HG03378 (cell line): ENCODE measurements around the gene ZNF541.
A peak's percentile ranks its signal among the peaks of the same experiment; 100 is the strongest.

ENCODE experiments used
- ATAC-seq: cut with Tn5 transposase; IDR thresholded peaks from one replicate; pipeline ENCODE4 v1.9.1; 2021; ENCODE audit warnings: mild to moderate bottlenecking, moderate library complexity; ENCODE audit not compliant: unreplicated experiment

ZNF541 gene, protein sequence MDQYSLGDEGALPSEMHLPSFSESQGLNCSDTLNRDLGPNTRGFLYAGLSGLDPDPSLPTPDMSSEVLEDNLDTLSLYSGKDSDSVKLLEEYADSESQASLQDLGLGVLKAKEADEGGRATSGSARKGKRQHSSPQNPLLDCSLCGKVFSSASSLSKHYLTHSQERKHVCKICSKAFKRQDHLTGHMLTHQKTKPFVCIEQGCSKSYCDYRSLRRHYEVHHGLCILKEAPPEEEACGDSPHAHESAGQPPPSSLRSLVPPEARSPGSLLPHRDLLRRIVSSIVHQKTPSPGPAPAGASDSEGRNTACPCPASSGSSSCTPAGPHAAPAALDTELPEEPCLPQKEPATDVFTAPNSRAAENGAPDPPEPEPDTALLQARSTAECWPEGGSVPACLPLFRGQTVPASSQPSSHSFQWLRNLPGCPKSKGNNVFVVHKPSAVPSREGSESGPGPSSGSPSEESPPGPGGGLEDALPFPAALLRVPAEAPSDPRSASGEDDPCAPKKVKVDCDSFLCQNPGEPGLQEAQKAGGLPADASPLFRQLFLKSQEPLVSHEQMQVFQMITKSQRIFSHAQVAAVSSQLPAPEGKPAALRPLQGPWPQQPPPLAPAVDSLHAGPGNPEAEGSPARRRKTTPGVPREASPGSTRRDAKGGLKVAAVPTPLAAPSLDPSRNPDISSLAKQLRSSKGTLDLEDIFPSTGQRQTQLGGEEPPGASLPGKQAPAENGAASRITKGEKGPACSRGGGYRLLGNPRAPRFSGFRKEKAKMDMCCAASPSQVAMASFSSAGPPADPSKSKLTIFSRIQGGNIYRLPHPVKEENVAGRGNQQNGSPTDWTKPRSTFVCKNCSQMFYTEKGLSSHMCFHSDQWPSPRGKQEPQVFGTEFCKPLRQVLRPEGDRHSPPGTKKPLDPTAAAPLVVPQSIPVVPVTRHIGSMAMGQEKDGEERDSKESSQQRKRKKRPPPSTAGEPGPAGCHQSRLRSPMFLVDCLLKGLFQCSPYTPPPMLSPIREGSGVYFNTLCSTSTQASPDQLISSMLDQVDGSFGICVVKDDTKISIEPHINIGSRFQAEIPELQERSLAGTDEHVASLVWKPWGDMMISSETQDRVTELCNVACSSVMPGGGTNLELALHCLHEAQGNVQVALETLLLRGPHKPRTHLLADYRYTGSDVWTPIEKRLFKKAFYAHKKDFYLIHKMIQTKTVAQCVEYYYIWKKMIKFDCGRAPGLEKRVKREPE (N-terminal part only)

GRCh38 chr19:47573071-47574026 lies at the start of gene ZNF541:
TSS of gene ZNF541 (minus strand) at chr19:47573148. CDS start at chr19:47555856, 17,292 bp downstream.
- no peak for ATAC-seq

GRCh38 chr19:47619763-47620162 lies 46.8 kb upstream of the ZNF541 start:
- ATAC-seq, result no peak

- ATAC-seq, result no peak
Measured at GRCh38 chr19:47618771-47619170, 45.8 kb upstream of the ZNF541 start.

DNA sequence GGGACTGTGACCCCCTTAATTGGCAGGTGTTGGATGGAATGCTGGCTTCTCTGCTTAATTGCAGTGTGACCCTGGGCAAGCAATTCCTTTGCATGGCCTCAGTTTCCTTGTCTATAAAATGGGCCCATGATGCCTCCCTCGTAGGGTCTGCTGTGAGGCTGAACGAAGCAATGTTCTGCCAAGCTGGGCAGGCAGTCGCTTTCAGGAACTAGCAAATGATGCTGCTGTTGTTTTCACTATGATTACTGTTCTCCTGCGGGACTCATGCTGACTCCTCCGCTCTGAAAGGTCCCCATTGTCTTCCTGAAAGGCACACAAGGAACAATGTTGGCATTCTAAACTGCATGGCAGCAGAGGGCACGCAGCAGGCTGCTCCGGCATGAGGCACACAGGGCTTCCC lies 42.8 kb upstream of the ZNF541 start:
- ATAC-seq, result no peak

DNA sequence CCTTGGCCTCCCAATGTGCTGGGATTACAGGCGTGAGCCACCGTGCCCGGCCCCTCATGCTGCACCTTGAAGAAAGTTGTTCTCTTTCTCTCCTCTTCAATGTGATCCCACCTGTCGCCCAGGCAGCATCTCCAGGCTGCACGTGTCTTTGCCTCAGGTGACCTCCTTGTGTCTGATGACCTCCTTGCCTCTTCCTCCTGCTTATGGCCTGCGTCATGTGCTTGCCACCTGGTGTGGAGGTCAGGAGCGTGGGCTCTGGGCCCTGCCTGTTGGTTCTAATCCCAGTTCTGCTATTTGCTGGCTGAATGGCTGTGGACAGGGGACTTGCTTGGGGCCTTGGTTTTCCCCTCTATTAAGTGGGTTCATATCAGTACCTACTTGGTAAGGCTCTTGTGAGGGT lies 42.3 kb upstream of the ZNF541 start:
- ATAC-seq, result no peak

- no peak for ATAC-seq
Measured at GRCh38 chr19:47614559-47614958, 41.6 kb upstream of the ZNF541 start.

DNA sequence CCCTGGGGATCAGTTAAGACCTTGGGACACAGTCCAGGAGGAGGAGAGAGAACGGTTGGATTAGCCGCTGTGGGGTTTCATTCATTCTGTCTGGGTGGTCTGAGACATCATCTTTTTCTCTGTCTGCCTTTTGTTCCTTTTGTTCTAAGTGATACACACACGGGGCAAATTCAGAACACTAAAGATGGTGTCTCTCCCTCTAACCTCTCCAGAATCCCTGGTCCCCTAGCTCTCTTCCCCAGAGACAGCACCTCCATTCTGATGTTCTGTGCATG lies 41.0 kb upstream of the ZNF541 start:
- no peak for ATAC-seq

- no peak for ATAC-seq
Measured at GRCh38 chr19:47613165-47614020, 40.4 kb upstream of the ZNF541 start.

GRCh38 chr19:47610902-47611301 lies 38.0 kb upstream of the ZNF541 start:
- no peak for ATAC-seq

- ATAC-seq, result no peak
Measured at GRCh38 chr19:47609906-47610894, 37.3 kb upstream of the ZNF541 start.

DNA sequence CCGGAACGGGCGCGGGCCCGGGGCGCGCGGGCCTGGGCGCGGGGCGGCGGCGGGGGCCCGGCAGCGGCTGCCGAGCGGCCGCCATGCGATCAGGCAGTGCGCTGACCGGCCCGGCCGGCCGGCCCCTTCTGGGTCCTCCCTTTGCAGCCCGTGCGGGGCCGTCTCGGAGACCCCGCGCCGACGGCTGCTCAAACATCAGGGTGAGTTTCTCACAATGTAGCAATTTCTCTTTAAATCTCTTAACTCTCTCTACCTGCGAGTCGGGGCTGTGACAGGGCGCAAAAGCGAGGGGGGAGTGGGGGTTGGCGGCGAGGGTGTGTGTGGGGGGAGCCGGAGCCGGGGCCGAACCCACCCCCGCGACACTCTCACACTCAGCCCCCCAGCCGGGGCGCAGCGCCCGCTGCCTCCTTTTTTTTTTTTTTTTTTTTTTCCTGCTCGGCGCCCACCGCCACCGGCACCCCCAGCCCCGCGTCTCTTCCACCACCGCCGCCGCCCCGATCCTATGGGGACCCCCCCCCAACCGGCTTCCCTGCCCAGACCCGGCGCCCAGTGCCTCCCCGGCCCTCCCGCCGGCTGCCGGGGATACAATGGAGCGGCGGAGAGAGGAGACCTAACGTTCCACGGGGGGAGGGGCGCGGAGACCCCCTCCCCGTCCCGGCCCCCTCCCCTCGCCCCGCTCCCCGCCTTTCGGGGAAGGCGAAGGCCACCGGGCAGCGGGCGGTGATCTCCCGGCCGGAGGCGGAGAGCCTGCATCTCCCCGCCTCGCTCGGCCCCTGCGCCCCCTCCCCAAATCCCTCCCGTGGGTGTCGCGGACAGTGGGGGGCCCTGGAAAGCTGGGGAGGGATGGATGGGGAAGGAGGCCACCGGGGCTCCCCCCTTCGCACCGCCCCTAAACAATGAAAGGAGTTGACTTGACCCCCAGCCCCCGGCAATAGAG lies 36.3 kb upstream of the ZNF541 start, which contains the start of gene BICRA:
Gene BICRA, plus strand, starts transcription at position 166 of the 937 bp plus-strand sequence. CDS start 64,441 bp downstream, outside the sequence.
- ATAC-seq, result peak; percentile 28

GRCh38 chr19:47608074-47608918 lies 35.3 kb upstream of the ZNF541 start:
- peak; percentile 42 for ATAC-seq

DNA sequence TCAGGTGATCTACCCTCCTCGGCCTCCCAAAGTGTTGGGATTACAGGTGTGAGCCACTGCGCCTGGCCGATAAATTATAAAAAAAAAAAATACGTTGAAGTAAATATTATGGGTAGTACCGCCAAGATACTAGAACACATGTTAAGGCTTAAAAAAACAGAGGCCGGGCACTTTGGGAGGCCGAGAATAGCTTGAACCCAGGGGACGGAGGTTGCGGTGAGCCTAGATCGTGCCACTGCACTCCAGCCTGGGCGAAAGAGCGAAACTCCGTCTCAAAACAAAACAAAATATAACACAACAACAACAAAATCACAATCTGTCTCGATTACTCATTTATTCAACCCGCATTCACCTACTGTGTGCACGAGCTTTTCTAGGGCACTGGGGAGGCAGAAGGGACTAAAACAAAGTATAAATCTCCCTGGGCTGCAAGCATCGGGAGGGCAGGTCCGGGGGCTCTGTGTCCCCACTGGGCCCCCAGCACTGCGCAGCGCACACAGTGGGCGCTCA lies 34.7 kb upstream of the ZNF541 start:
- no peak for ATAC-seq

GRCh38 chr19:47603706-47604565 lies 31.0 kb upstream of the ZNF541 start:
- ATAC-seq, result no peak
